OCI-LY7 (cell line): ENCODE data around the gene SIAH1.

Experiments used
- EZH2phosphoT487 ChIP-seq: fragments of 200-600 bp; sonication (generic); IDR thresholded peaks from 2 replicates; pipeline ENCODE4 v1.6.1; 2018; ENCODE audit warnings: low read depth, borderline replicate concordance, mild to moderate bottlenecking, mixed run types, antibody characterized with exemption, low read length, moderate library complexity, mixed read lengths
- TF ChIP-seq, protein P1 (sequence below): fragments of 200-600 bp; sonication (generic); conservative IDR thresholded peaks from 2 replicates; pipeline ENCODE4 v1.5.1; 2014; ENCODE audit warnings: mild to moderate bottlenecking, antibody characterized with exemption, low read length, moderate library complexity, mixed read lengths

DNA sequence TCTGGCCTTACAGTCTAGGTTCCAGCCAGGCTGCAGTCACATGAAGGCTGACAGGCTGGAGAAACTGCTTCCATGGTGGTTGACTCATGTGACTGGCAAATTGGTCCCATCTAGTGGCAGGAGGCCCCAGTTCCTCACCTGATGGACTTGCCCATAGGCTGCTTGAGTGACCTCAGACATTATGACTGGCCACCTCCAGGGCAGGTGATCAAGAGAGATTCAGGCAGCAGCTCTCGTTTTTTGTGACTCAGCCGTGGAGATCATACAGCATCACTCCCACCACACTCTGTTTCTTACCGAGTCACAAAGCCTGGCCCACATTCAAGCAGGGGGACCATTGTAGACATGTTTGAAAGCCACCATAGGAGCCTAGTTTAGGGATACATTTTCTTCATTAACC, 34.5 kb downstream of the SIAH1 start:
- TF ChIP-seq, protein P1, sequence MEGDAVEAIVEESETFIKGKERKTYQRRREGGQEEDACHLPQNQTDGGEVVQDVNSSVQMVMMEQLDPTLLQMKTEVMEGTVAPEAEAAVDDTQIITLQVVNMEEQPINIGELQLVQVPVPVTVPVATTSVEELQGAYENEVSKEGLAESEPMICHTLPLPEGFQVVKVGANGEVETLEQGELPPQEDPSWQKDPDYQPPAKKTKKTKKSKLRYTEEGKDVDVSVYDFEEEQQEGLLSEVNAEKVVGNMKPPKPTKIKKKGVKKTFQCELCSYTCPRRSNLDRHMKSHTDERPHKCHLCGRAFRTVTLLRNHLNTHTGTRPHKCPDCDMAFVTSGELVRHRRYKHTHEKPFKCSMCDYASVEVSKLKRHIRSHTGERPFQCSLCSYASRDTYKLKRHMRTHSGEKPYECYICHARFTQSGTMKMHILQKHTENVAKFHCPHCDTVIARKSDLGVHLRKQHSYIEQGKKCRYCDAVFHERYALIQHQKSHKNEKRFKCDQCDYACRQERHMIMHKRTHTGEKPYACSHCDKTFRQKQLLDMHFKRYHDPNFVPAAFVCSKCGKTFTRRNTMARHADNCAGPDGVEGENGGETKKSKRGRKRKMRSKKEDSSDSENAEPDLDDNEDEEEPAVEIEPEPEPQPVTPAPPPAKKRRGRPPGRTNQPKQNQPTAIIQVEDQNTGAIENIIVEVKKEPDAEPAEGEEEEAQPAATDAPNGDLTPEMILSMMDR = no peak
- TF ChIP-seq EZH2phosphoT487 = no peak
